Thyroid gland (tissue), 4 donors: ENCODE results near the gene NRIP2. TPM values are rescaled to one million over a fixed set of nuclear protein-coding genes. Genes with fewer than 3 reads are reported as not detected.
"Not testable (repeated sequence)": the region's sequence is repeated elsewhere in the genome, so short reads cannot be mapped to it uniquely, and the experiment has no call there.

Source experiments
- DNase-seq, 2 donors: peaks; one replicate each; pipeline ENCODE4 v3.0.0-alpha.2; 2019
- H3K27ac ChIP-seq, 3 donors: fragments of 200-600 bp; sonication (generic); 1 replicate in 2 of 3; 2 replicates in 1 of 3; pipeline ENCODE4 v1.5.1; 2016 to 2019; ENCODE audit warnings: mild to moderate bottlenecking in 1 of 3, moderate library complexity in 1 of 3
- H3K27me3 ChIP-seq: fragments of 200-600 bp; sonication (generic); one replicate; pipeline ENCODE4 v1.5.1; 2019
- H3K36me3 ChIP-seq, 2 donors: fragments of 200-600 bp; sonication (generic); one replicate each; pipeline ENCODE4 v1.5.1; 2016 to 2019
- H3K4me1 ChIP-seq, 2 donors: fragments of 200-600 bp; sonication (generic); one replicate each; pipeline ENCODE4 v1.5.1; 2017 to 2019
- H3K4me3 ChIP-seq, 3 donors: fragments of 200-600 bp; sonication (generic); replicated peaks in 1 of 3; 1 replicate in 2 of 3; 2 replicates in 1 of 3; pipeline ENCODE4 v1.5.1; 2016; ENCODE audit warnings: mild to moderate bottlenecking in 1 of 3
- H3K9me3 ChIP-seq: fragments of 200-600 bp; sonication (generic); one replicate; pipeline ENCODE4 v1.5.1; 2017
- POLR2A ChIP-seq, 2 donors: fragments of 450-650 bp; IDR thresholded peaks; one replicate each; pipeline ENCODE4 v1.6.1; 2017; ENCODE audit warnings: antibody characterized with exemption in 2 of 2, mild to moderate bottlenecking in 2 of 2, moderate library complexity in 1 of 2
- WGBS, 2 donors: methylation state at CpG; one replicate each; pipeline ENCODE4 v1.1.5; 2017; 5-methylcytosine and 5-hydroxymethylcytosine counted together
- intact Hi-C: fragments of 100-400 bp; cut with DNase I; formaldehyde crosslinking; loops from one replicate; pipeline ENCODE4 v1.15.1; 2023
- total RNA-seq, 4 donors: library from RNA; depleted of rRNA; stranded (reverse); fragments of >200 nt; gene quantifications; one replicate each; pipeline ENCODE4 v1.2.3, GENCODE V29; 2016
- TF ChIP-seq, protein P1 (sequence below), 6 experiments: fragments of 200-600 bp in 3 of 6; fragments of 450-650 bp in 3 of 6; sonication (generic) in 3 of 6; IDR thresholded peaks; one replicate each; pipeline ENCODE4 v1.5.1; 2016 to 2019; ENCODE audit warnings: antibody characterized with exemption in 6 of 6, mild to moderate bottlenecking in 2 of 6, inconsistent platforms in 1 of 6, moderate library complexity in 1 of 6

NRIP2 gene
- total RNA-seq, 4 donors from 2014 or later, result 0.88 to 2.1 (median 1.2) TPM

DNA sequence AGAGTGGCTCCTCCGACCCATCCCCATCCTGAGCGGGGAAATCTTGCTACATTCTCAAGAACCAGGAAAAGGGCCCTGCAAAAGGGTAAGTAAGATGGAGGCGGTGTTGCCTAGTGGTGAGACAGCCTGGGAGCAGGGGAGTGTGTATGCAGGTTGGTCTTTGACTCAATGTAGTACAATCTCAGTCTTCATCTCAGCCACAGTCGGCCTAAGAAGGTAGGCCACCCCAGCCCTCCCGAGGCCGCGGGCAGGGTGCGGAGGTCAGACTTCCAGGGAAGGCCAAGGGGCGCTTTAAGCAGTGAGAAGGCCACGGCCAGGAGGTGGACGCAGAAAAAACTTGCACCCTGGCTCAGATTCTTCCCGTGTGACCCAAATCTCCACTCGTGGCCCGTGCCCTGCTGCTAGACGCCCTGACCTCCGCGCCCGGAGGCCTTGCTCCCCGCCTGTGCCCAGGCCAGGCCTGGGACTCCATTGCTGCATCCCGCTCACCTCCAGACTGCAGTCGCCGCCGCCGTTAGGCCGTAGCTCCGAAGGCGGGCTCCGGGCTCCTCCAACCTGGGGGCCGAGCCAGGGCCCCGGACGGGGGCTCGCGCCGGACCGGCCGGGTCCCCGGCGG is 41.7 kb upstream of the NRIP2 start:
- 6 to 10% methylated on average over 19 to 21 of the region's 38 CpGs for WGBS, 2 donors
- Histone ChIP-seq H3K27ac (no peak overlapping the region), H3K9me3 (no peaks in the 10 kb centered on the region), H3K27me3 (no peaks in the 10 kb centered on the region), H3K36me3 (no peaks in the 10 kb centered on the region), H3K4me1 (peaks cover 14 to 22% of the 10 kb centered on the region in 2 donors), H3K4me3 (peak overlapping the region; percentile 82 to 90 (median 88))
- intact Hi-C loops, result no loop called here
- no peak for DNase-seq
- no peak for TF ChIP-seq POLR2A (IDR thresholded peaks at IDR 0.05)
- TF ChIP-seq, protein P1, sequence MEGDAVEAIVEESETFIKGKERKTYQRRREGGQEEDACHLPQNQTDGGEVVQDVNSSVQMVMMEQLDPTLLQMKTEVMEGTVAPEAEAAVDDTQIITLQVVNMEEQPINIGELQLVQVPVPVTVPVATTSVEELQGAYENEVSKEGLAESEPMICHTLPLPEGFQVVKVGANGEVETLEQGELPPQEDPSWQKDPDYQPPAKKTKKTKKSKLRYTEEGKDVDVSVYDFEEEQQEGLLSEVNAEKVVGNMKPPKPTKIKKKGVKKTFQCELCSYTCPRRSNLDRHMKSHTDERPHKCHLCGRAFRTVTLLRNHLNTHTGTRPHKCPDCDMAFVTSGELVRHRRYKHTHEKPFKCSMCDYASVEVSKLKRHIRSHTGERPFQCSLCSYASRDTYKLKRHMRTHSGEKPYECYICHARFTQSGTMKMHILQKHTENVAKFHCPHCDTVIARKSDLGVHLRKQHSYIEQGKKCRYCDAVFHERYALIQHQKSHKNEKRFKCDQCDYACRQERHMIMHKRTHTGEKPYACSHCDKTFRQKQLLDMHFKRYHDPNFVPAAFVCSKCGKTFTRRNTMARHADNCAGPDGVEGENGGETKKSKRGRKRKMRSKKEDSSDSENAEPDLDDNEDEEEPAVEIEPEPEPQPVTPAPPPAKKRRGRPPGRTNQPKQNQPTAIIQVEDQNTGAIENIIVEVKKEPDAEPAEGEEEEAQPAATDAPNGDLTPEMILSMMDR (IDR thresholded peaks at IDR 0.05), result no peak

DNA sequence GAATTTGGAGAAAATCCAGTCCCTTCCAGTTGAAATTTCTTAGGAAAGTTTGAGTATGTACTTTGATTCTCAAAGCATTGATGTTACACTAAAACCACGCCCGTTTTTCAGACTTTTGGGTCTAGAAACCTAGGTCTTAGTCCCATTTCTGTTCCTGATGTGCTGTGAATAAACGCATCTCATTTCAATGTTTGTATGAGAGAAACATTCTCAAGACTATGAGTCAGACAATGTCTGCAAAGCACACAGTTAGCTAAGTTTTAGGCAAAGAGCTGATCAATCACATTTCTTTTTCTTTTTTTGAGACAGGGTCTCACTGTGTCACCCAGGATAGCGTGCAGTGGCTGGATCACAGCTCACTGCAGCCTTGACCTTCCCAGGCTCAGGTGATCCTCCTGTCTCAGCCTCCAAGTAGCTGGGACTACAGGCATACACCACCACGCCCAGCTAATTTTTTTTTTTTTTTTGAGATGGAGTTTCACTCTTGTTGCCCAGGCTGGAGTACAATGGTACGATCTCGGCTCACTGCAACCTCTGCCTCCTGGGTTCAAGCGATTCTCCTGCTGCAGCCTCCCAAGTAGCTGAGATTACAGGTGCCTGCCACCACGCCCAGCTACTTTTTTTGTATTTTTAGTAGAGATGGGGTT is 34.3 kb upstream of the NRIP2 start:
- H3K27ac ChIP-seq, intact Hi-C loops, H3K4me3 ChIP-seq, H3K27me3 ChIP-seq, H3K4me1 ChIP-seq, H3K9me3 ChIP-seq, H3K36me3 ChIP-seq, DNase-seq: not testable (repeated sequence)
- WGBS, 2 donors, result 93 to 97% methylated on average over 9 of the region's 9 CpGs

DNA sequence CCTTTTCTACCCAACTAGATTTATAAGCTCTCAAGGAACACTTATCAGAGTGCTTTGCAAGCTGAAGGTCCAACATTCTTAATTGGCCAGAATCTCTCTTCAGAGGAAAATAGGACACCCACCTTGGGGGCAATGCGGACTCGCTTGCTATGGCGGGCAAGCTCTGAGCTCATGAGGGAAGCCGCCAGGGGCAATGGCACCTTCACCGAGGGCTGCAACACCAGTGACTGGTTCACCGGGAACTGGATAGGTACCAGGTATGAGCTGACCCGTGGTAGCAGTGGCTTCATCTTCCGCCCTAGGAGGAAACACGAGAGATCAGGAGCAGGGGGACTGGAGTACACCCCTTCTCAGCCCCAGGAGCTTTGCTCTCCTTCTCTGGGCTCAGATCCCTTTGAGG is 29.4 kb upstream of the NRIP2 start:
- no peak for DNase-seq
- no peaks in the 10 kb centered on the region for H3K9me3 ChIP-seq
- H3K27me3 ChIP-seq, result no peaks in the 10 kb centered on the region
- H3K27ac ChIP-seq, result no peak overlapping the region
- intact Hi-C loops, result no loop called here
- TF ChIP-seq, protein P1 (IDR thresholded peaks at IDR 0.05), result no peak
- no peak for TF ChIP-seq POLR2A (IDR thresholded peaks at IDR 0.05)
- H3K4me3 ChIP-seq, result no peak overlapping the region
- 91 to 99% methylated on average over 7 to 9 of the region's 9 CpGs for WGBS, 2 donors
- no peaks in the 10 kb centered on the region for H3K36me3 ChIP-seq
- no peaks in the 10 kb centered on the region for H3K4me1 ChIP-seq

DNA sequence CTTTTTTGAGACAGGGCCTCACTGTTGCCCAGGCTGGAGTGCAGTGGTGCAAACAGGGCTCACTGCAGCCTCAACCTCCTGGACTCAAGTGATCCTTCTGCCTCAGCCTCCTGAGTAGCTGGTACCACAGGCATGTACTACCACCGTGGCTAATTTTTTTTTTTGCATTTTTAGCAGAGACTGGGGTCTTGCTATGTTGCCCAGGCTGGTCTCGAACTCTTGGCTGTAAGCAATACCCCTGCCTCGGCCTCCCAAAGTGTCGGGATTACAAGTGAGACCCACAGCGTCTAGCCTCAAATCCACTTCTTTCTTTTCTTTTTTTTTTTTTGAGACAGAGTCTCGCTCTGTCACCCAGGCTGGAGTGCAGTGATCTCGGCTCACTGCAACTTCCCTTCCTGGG is 28.6 kb upstream of the NRIP2 start:
- H3K4me1 ChIP-seq, H3K36me3 ChIP-seq, H3K27me3 ChIP-seq, H3K27ac ChIP-seq, DNase-seq, intact Hi-C loops, H3K4me3 ChIP-seq, H3K9me3 ChIP-seq: not testable (repeated sequence)
- WGBS, 2 donors, result 95 to 97% methylated on average over 7 of the region's 7 CpGs

DNA sequence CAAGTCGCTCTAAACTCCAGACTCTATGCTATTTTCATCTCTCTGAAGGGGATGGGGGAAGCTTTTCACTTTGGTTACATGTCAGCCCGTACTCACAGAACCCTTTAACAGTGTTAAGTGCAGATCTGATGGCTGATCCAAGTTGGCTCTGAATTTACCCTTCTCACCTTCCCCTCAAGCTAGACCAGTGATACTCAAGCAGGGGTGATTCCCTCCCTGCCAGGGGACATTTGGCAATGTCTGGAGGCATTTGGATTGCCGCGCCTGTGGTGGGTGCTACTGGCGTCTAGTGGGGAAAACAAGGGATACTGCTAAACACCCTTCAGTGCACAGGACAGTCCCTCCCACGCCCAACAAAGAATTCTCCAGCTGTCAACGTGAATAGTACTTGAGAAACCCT is 28.0 kb upstream of the NRIP2 start:
- 92 to 93% methylated on average over 7 of the region's 7 CpGs for WGBS, 2 donors
- Histone ChIP-seq H3K9me3 (no peaks in the 10 kb centered on the region), H3K36me3 (no peaks in the 10 kb centered on the region), H3K4me1 (no peaks in the 10 kb centered on the region), H3K4me3 (no peak overlapping the region), H3K27me3 (no peaks in the 10 kb centered on the region), H3K27ac (no peak overlapping the region)
- intact Hi-C loops, result no loop called here
- TF ChIP-seq POLR2A (IDR thresholded peaks at IDR 0.05), result no peak
- TF ChIP-seq, protein P1 (IDR thresholded peaks at IDR 0.05), result no peak
- no peak for DNase-seq

DNA sequence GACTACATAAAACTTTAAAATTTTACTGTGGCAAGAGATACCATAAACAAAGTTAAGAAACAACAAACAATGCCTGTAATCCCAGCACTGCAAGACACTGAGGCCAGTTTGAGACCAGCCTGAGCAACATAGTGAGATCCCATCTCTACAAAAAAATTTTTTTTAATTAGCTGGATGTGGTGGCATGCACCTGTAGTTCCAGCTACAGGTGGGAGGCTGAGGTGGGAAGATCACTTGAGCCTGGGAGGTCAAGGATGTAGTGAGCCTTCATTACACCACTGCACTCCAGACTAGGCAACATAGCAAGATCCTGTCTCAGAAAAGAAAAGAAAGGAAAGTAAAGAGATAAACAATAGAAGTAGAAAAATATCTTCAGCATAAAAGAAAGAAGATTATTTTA is 25.3 kb upstream of the NRIP2 start:
- intact Hi-C loops, result no loop called here
- H3K36me3 ChIP-seq, result no peaks in the 10 kb centered on the region
- H3K27ac ChIP-seq, result no peak overlapping the region
- no peaks in the 10 kb centered on the region for H3K9me3 ChIP-seq
- H3K4me3 ChIP-seq, result no peak overlapping the region
- no peaks in the 10 kb centered on the region for H3K27me3 ChIP-seq
- no peak for DNase-seq
- peaks cover 0 to 8% of the 10 kb centered on the region in 2 donors for H3K4me1 ChIP-seq
- TF ChIP-seq, protein P1 (IDR thresholded peaks at IDR 0.05), result no peak
- TF ChIP-seq POLR2A (IDR thresholded peaks at IDR 0.05), result no peak
